HG02610 (cell line): ENCODE data around the gene STAM.
"Not testable (repeated sequence)": the region's sequence is repeated elsewhere in the genome, so short reads cannot be mapped to it uniquely, and the experiment has no call there.

Experiments
- ATAC-seq: cut with Tn5 transposase; IDR thresholded peaks from one replicate; pipeline ENCODE4 v1.9.1; 2021; ENCODE audit warnings: mild to moderate bottlenecking, moderate library complexity; ENCODE audit not compliant: unreplicated experiment

STAM gene

GRCh38 chr10:17643755-17644484 lies at the start of gene STAM:
Gene STAM (plus strand): TSS chr10:17644151. CDS start chr10:17644340, 189 bp downstream.
- peak; percentile 78 for ATAC-seq

GRCh38 chr10:17597386-17597785 lies 46.6 kb upstream of the STAM start:
- no peak for ATAC-seq

GRCh38 chr10:17599089-17599488 lies 44.9 kb upstream of the STAM start:
- no peak for ATAC-seq

GRCh38 chr10:17605936-17606335 lies 38.0 kb upstream of the STAM start:
- ATAC-seq, result no peak

- ATAC-seq, result no peak
These were observed 37.4 kb upstream of the STAM start for GRCh38 chr10:17606547-17607040.

- no peak for ATAC-seq
These were observed 36.9 kb upstream of the STAM start for GRCh38 chr10:17607060-17607459.

GRCh38 chr10:17607603-17608332 lies 36.2 kb upstream of the STAM start:
- no peak for ATAC-seq

- ATAC-seq, result no peak
These were observed 34.4 kb upstream of the STAM start for GRCh38 chr10:17609523-17610079.

GRCh38 chr10:17616403-17617030 lies 27.4 kb upstream of the STAM start:
- ATAC-seq, result peak; percentile 37

- ATAC-seq, result peak; percentile 54
These were observed 26.7 kb upstream of the STAM start, which contains the start of gene HACD1 for GRCh38 chr10:17617031-17617911. Gene HACD1 (minus strand): TSS chr10:17617374. CDS start chr10:17617339, 35 bp downstream.

GRCh38 chr10:17622061-17622460 lies 21.9 kb upstream of the STAM start:
- ATAC-seq, result no peak

- no peak for ATAC-seq
These were observed 19.0 kb upstream of the STAM start for GRCh38 chr10:17624996-17625395.

GRCh38 chr10:17626656-17627055 lies 17.3 kb upstream of the STAM start:
- no peak for ATAC-seq

GRCh38 chr10:17632590-17632989 lies 11.4 kb upstream of the STAM start:
- not testable (repeated sequence) for ATAC-seq

- ATAC-seq, result no peak
These were observed 10.6 kb upstream of the STAM start for GRCh38 chr10:17633353-17633752.

- no peak for ATAC-seq
These were observed 6.1 kb upstream of the STAM start for GRCh38 chr10:17637869-17638268.

GRCh38 chr10:17640331-17640816 lies 3.6 kb upstream of the STAM start:
- ATAC-seq, result no peak

- peak; percentile 21 for ATAC-seq
These were observed 604 bp upstream of the STAM start for GRCh38 chr10:17643339-17643754.

GRCh38 chr10:17644485-17644943 lies 563 bp downstream of the STAM start:
- peak; percentile 13 for ATAC-seq
